Measurements from ENCODE around the gene OTUB2.

- no peak for TF ChIP-seq CTCF (IDR thresholded peaks at IDR 0.05; ENCODE audit: low read depth, low read length)
- no peak for TF ChIP-seq EZH2phosphoT487 (IDR thresholded peaks at IDR 0.05; ENCODE audit: low read depth)
These were observed 14.7 kb downstream of the OTUB2 start for GRCh38 chr14:94040796-94041195.
